ENCODE measurements around the gene PDXDC1. TPM values are rescaled to one million over a fixed set of nuclear protein-coding genes. Genes with fewer than 3 reads are reported as not detected.

Gene PDXDC1
- total RNA-seq, 1 donor from 2014 or later = 120 TPM

DNA sequence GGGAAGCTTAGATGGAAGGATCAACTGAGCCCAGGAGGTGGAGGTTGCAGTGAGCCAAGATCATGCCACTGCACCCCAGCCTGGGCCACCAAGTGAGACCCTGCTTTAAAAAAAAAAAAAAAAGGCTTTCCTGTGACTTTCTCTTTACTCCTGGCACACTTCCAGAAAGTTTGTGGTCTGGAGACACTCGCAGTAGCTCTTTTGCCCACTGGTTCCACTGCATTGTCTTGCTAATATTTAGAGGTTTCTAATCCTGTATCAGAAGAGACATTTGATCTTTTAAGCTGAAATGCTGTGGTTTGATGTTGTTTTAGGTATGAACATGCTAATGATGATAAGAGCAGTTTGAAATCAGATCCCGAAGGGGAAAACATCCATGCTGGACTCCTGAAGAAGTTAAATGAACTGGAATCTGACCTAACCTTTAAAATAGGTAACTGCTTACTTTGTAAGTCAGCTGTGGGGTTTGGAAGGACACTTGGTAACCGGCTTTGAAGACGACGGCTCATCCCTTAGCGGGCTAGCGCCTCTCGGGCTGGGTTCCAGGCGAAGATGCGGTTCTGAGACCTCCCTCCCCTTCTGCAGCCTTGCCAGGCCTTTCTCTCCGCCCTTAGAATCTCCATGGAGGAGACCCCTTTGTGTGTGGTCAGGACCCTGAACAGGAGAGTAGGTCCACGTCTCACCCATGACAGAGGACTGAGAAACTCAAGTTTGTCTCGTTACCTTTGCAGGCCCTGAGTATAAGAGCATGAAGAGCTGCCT, 57.9 kb downstream of the PDXDC1 start:
- peaks cover 11% of the 10 kb centered on the region for H3K4me1 Mint-ChIP-seq (ENCODE audit: low read depth)
- H3K27me3 Mint-ChIP-seq (ENCODE audit: low read depth) = no peaks in the 10 kb centered on the region
- DNase-seq (ENCODE audit: low spot score) = no peak
- H3K9me3 Mint-ChIP-seq (ENCODE audit: low read depth) = no peaks in the 10 kb centered on the region
- no peak overlapping the region for H3K27ac Mint-ChIP-seq (ENCODE audit: unreplicated experiment)
- TF ChIP-seq, protein P1, sequence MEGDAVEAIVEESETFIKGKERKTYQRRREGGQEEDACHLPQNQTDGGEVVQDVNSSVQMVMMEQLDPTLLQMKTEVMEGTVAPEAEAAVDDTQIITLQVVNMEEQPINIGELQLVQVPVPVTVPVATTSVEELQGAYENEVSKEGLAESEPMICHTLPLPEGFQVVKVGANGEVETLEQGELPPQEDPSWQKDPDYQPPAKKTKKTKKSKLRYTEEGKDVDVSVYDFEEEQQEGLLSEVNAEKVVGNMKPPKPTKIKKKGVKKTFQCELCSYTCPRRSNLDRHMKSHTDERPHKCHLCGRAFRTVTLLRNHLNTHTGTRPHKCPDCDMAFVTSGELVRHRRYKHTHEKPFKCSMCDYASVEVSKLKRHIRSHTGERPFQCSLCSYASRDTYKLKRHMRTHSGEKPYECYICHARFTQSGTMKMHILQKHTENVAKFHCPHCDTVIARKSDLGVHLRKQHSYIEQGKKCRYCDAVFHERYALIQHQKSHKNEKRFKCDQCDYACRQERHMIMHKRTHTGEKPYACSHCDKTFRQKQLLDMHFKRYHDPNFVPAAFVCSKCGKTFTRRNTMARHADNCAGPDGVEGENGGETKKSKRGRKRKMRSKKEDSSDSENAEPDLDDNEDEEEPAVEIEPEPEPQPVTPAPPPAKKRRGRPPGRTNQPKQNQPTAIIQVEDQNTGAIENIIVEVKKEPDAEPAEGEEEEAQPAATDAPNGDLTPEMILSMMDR (IDR thresholded peaks at IDR 0.05) = no peak
- no peak overlapping the region for H3K4me3 Mint-ChIP-seq (ENCODE audit: unreplicated experiment)
- H3K36me3 Mint-ChIP-seq (ENCODE audit: low read depth) = peaks cover 56% of the 10 kb centered on the region

DNA sequence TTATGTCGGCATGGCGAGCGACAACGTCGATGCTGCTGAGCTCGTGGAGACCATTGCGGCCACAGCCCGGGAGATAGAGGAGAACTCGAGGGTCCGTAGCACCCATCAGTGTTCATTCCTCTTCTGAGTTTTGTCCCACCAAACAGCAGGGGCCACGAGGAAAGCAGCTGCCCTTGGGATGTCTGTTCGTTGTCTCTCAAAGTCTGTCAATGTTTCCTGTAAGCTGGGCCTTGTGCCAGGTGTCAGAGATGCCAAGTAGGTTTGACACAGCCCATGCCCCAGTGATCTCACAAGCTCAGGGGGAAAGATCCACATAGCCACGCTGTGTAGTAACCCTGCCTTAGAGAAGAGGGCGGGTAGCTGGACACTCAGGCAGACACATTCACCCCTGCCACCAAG, 58.5 kb downstream of the PDXDC1 start:
- H3K27ac Mint-ChIP-seq (ENCODE audit: unreplicated experiment) = no peak overlapping the region
- H3K36me3 Mint-ChIP-seq (ENCODE audit: low read depth) = peaks cover 54% of the 10 kb centered on the region
- H3K27me3 Mint-ChIP-seq (ENCODE audit: low read depth) = no peaks in the 10 kb centered on the region
- no peak for DNase-seq (ENCODE audit: low spot score)
- H3K9me3 Mint-ChIP-seq (ENCODE audit: low read depth) = no peaks in the 10 kb centered on the region
- TF ChIP-seq, protein P1 (IDR thresholded peaks at IDR 0.05) = no peak
- no peak overlapping the region for H3K4me3 Mint-ChIP-seq (ENCODE audit: unreplicated experiment)
- peaks cover 7% of the 10 kb centered on the region for H3K4me1 Mint-ChIP-seq (ENCODE audit: low read depth)

DNA sequence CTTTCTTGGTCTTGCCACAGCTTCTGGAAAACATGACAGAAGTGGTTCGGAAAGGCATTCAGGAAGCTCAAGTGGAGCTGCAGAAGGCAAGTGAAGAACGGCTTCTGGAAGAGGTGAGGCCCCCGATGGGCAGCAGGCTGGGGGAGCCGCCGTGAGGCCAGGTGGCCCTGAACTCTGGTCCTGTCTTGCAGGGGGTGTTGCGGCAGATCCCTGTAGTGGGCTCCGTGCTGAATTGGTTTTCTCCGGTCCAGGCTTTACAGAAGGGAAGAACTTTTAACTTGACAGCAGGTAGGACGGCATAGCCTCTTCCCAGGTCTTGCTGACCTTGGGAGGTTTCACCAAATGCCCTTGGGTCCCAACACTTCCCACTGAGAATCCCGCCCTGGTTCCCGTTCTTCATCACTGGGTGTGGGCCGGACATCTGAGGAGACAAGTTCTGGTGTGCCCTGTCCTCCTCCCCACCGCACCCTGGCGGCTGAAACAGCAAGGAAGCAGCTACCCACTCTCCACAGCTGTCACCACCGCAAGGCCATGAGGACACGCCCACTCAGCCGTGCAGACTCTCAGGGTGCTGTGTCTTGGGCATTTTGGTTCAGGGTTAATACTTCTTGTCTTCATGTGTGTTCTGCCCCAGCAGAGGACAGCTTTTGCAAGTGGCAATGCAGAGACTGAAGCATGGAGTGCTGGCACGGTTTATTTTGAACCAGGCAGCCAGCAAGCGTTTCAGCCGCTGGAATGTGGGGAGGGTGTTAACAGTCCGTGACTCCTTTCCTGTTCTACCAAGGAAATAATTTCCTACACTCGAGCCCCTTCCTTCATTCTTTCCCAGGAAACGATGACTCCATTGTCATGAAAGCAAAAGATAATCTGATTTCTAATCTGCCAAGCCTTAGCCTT, 59.7 kb downstream of the PDXDC1 start:
- Mint-ChIP-seq H3K36me3 (ENCODE audit: low read depth) (peaks cover 50% of the 10 kb centered on the region), H3K27ac (ENCODE audit: unreplicated experiment) (peak overlapping the region; percentile 54), H3K27me3 (ENCODE audit: low read depth) (no peaks in the 10 kb centered on the region)

DNA sequence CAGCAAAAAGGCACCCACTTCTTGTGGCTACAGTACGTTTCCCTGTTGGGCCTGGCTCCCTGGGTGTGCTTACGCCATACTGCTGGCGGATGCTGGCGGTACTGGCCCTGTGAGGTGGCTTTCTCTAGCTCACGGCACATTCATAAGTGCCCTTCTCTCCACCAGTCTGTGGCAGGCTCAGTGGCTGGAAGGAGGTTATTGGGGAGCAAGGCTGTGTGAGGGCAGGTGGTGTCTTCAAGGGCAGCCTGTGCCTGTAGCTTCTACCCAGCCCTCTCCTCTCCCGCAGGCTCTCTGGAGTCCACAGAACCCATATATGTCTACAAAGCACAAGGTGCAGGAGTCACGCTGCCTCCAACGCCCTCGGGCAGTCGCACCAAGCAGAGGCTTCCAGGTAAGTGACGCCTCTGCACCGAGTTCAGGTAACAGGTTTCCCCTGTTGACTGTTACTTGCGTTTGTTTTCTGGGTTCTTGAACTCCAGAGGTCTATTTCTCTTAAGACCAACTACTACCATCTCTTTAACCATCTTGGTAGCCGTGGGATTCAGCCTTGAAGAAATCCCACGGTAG, 60.4 kb downstream of the PDXDC1 start:
- no peak overlapping the region for H3K4me3 Mint-ChIP-seq (ENCODE audit: unreplicated experiment)
- TF ChIP-seq, protein P1 (IDR thresholded peaks at IDR 0.05) = no peak
- DNase-seq (ENCODE audit: low spot score) = no peak
- no peak overlapping the region for H3K27ac Mint-ChIP-seq (ENCODE audit: unreplicated experiment)
- H3K9me3 Mint-ChIP-seq (ENCODE audit: low read depth) = no peaks in the 10 kb centered on the region
- H3K4me1 Mint-ChIP-seq (ENCODE audit: low read depth) = no peaks in the 10 kb centered on the region
- no peaks in the 10 kb centered on the region for H3K27me3 Mint-ChIP-seq (ENCODE audit: low read depth)
- H3K36me3 Mint-ChIP-seq (ENCODE audit: low read depth) = peaks cover 54% of the 10 kb centered on the region

More for the DNA sequence above, 59.7 kb downstream of the PDXDC1 start:
- no peaks in the 10 kb centered on the region for H3K4me1 Mint-ChIP-seq (ENCODE audit: low read depth)
- TF ChIP-seq, protein P1 (IDR thresholded peaks at IDR 0.05) = no peak
- no peak overlapping the region for H3K4me3 Mint-ChIP-seq (ENCODE audit: unreplicated experiment)
- no peak for DNase-seq (ENCODE audit: low spot score)
- H3K9me3 Mint-ChIP-seq (ENCODE audit: low read depth) = no peaks in the 10 kb centered on the region

DNA sequence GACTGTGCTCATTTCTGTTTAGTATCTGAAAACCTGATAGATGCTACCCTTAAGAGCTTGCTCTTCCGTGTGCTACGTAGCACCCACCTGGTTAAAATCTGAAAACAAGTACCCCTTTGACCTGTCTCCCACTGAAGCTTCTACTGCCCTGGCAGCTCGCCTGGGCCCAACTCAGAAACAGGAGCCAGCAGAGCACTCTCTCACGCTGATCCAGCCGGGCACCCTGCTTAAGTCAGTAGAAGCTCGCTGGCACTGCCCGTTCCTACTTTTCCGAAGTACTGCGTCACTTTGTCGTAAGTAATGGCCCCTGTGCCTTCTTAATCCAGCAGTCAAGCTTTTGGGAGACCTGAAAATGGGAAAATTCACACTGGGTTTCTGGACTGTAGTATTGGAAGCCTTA, 62.2 kb downstream of the PDXDC1 start:
- Mint-ChIP-seq H3K27ac (ENCODE audit: unreplicated experiment) (no peak overlapping the region), H3K9me3 (ENCODE audit: low read depth) (no peaks in the 10 kb centered on the region), H3K4me1 (ENCODE audit: low read depth) (peaks cover 9% of the 10 kb centered on the region), H3K4me3 (ENCODE audit: unreplicated experiment) (no peak overlapping the region), H3K36me3 (ENCODE audit: low read depth) (peaks cover 47% of the 10 kb centered on the region), H3K27me3 (ENCODE audit: low read depth) (no peaks in the 10 kb centered on the region)
- TF ChIP-seq, protein P1 (IDR thresholded peaks at IDR 0.05) = no peak
- DNase-seq (ENCODE audit: low spot score) = no peak

All from chondrocyte (in vitro differentiated cells).